ENCODE measurements around the gene ELL. TPM values are rescaled to one million over a fixed set of nuclear protein-coding genes. Genes with fewer than 3 reads are reported as not detected.

The ELL gene
- total and polyA plus RNA-seq, 9 of the 15 experiments (the other 6 are each of a cell fraction or from before 2014, with no cell fraction given), result 0.24 to 22.5 (median 4.1) TPM

- TF ChIP-seq ETV6 (IDR thresholded peaks at IDR 0.05; ENCODE audit: borderline replicate concordance in 1 of 2, low read depth in 2 of 2, low read length in 1 of 2) (no peak), ETV6 (CRISPR knock-in tag; IDR thresholded peaks at IDR 0.05; ENCODE audit: borderline replicate concordance) (peak; percentile 73; the same call in 1 of the 2 replicates), TAL1 (IDR thresholded peaks at IDR 0.05) (no peak), GATAD2B (IDR thresholded peaks at IDR 0.05; ENCODE audit: borderline replicate concordance) (no peak), MEIS2 (IDR thresholded peaks at IDR 0.05; ENCODE audit: partially characterized antibody) (no peak), CLOCK (CRISPR knock-in tag; IDR thresholded peaks at IDR 0.05; ENCODE audit: borderline replicate concordance) (no peak), EP400 (IDR thresholded peaks at IDR 0.05) (peak; percentile 88; the same call in 1 of the 2 replicates), AFF4 (CRISPR knock-in tag; IDR thresholded peaks at IDR 0.05) (peak; percentile 65; the same call in 1 of the 2 replicates), SFPQ (IDR thresholded peaks at IDR 0.05; ENCODE audit: low read depth, low read length) (no peak), ZNF23 (CRISPR knock-in tag; IDR thresholded peaks at IDR 0.05) (no peak), VEZF1 (CRISPR knock-in tag; IDR thresholded peaks at IDR 0.05) (peak; percentile 93; the same call in 1 of the 2 replicates), IRF1 (CRISPR knock-in tag; IDR thresholded peaks at IDR 0.05; ENCODE audit: borderline replicate concordance) (no peak), SRSF7 (optimal IDR thresholded peaks at IDR 0.05; ENCODE audit: low read depth, low read length) (no peak), ZBTB26 (CRISPR knock-in tag; IDR thresholded peaks at IDR 0.05) (no peak)
Observed at GRCh38 chr19:18433015-18433691, 88.7 kb downstream of the ELL start (continued).
